ENCODE data around the gene YTHDC2.

DNA sequence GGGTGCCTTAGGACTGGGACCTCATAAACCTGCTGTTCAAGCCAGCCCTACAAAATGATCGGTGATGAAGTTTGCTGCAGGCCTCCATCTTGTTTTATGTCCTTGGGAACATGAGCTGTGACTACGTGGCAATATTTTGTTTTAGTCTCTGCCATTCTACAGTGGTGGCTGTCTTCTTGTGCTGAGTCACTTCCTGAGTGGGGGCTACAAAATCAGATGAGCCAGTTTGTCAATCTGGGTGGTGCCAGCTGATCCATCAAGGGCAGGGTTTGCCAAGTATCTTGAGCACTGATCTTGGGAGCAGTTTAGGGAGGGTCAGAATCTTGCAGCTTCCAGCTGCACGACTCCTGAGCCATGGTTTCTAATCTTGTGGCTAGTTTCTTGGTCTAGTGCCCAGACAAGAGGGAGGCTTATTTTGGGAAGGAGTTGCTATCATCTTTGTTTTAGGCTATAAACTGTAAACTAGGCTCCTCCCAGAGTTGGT lies 94.7 kb downstream of the YTHDC2 start:
- no peak for TF ChIP-seq POLR2AphosphoS5 (IDR thresholded peaks at IDR 0.05)
- TF ChIP-seq, protein P1, sequence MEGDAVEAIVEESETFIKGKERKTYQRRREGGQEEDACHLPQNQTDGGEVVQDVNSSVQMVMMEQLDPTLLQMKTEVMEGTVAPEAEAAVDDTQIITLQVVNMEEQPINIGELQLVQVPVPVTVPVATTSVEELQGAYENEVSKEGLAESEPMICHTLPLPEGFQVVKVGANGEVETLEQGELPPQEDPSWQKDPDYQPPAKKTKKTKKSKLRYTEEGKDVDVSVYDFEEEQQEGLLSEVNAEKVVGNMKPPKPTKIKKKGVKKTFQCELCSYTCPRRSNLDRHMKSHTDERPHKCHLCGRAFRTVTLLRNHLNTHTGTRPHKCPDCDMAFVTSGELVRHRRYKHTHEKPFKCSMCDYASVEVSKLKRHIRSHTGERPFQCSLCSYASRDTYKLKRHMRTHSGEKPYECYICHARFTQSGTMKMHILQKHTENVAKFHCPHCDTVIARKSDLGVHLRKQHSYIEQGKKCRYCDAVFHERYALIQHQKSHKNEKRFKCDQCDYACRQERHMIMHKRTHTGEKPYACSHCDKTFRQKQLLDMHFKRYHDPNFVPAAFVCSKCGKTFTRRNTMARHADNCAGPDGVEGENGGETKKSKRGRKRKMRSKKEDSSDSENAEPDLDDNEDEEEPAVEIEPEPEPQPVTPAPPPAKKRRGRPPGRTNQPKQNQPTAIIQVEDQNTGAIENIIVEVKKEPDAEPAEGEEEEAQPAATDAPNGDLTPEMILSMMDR (IDR thresholded peaks at IDR 0.05), result no peak
- no peak for TF ChIP-seq POLR2A (IDR thresholded peaks at IDR 0.05)
- no peak for TF ChIP-seq EP300 (IDR thresholded peaks at IDR 0.05)

All from stomach (tissue), 4 donors.